HEK293 (cell line): Measurements from ENCODE around the gene APOLD1.

ENCODE experiments used
- FEZF1 ChIP-seq: fragments of 450-650 bp; formaldehyde crosslinking; IDR thresholded peaks from 2 replicates; pipeline ENCODE4 v1.5.1; 2016; ENCODE audit warnings: missing biosample characterization, missing genetic modification characterization
- GFI1B ChIP-seq: fragments of 450-650 bp; formaldehyde crosslinking; IDR thresholded peaks from 2 replicates; pipeline ENCODE4 v1.5.1; 2016; ENCODE audit warnings: missing biosample characterization, missing genetic modification characterization
- MEIS1 ChIP-seq: sonication (generic); formaldehyde crosslinking; IDR thresholded peaks from 2 replicates; pipeline ENCODE4 v1.8.1; 2022; ENCODE audit warnings: missing genetic modification reagents, mild to moderate bottlenecking, borderline replicate concordance
- MYNN ChIP-seq: fragments of 450-650 bp; formaldehyde crosslinking; IDR thresholded peaks from 2 replicates; pipeline ENCODE4 v1.5.1; 2016; ENCODE audit warnings: missing biosample characterization, missing genetic modification characterization, borderline replicate concordance
- MZF1 ChIP-seq: fragments of 450-650 bp; formaldehyde crosslinking; IDR thresholded peaks from 2 replicates; pipeline ENCODE4 v1.5.1; 2017; ENCODE audit warnings: missing biosample characterization, missing genetic modification characterization, borderline replicate concordance
- PRDM4 ChIP-seq: fragments of 450-650 bp; formaldehyde crosslinking; IDR thresholded peaks from 2 replicates; pipeline ENCODE4 v1.5.1; 2017; ENCODE audit warnings: missing biosample characterization, missing genetic modification characterization
- RBAK ChIP-seq: fragments of 450-650 bp; formaldehyde crosslinking; IDR thresholded peaks from 2 replicates; pipeline ENCODE4 v1.5.1; 2016; ENCODE audit warnings: missing biosample characterization, missing genetic modification characterization
- REPIN1 ChIP-seq: fragments of 450-650 bp; formaldehyde crosslinking; IDR thresholded peaks from 2 replicates; pipeline ENCODE4 v1.5.1; 2017; ENCODE audit warnings: missing biosample characterization, missing genetic modification characterization, low read depth
- SETDB1 ChIP-seq: IDR thresholded peaks from one replicate; pipeline ENCODE4 v1.6.1; 2017; ENCODE audit warnings: mild to moderate bottlenecking, low read length, moderate library complexity, mixed read lengths; ENCODE audit not compliant: insufficient read length
- YY2 ChIP-seq: fragments of 450-650 bp; formaldehyde crosslinking; IDR thresholded peaks from 2 replicates; pipeline ENCODE4 v1.5.1; 2016; ENCODE audit warnings: missing biosample characterization, missing genetic modification characterization
- ZBTB8A ChIP-seq: fragments of 450-650 bp; formaldehyde crosslinking; IDR thresholded peaks from 2 replicates; pipeline ENCODE4 v1.5.1; 2016; ENCODE audit warnings: missing biosample characterization, missing genetic modification characterization
- ZFHX2 ChIP-seq: fragments of 450-650 bp; formaldehyde crosslinking; conservative IDR thresholded peaks from 2 replicates; pipeline ENCODE4 v1.5.1; 2016; ENCODE audit warnings: missing biosample characterization, missing genetic modification characterization
- ZFP3 ChIP-seq: fragments of 450-650 bp; formaldehyde crosslinking; IDR thresholded peaks from 2 replicates; pipeline ENCODE4 v1.5.1; 2016; ENCODE audit warnings: low read depth, missing biosample characterization, missing genetic modification characterization
- ZFP41 ChIP-seq: fragments of 450-650 bp; formaldehyde crosslinking; IDR thresholded peaks from 2 replicates; pipeline ENCODE4 v1.5.1; 2016; ENCODE audit warnings: missing biosample characterization, missing genetic modification characterization, borderline replicate concordance
- ZFP69B ChIP-seq: fragments of 450-650 bp; formaldehyde crosslinking; IDR thresholded peaks from 2 replicates; pipeline ENCODE4 v1.5.1; 2016; ENCODE audit warnings: missing biosample characterization, missing genetic modification characterization
- ZIC2 ChIP-seq: fragments of 450-650 bp; formaldehyde crosslinking; IDR thresholded peaks from 2 replicates; pipeline ENCODE4 v1.5.1; 2016; ENCODE audit warnings: missing biosample characterization, missing genetic modification characterization
- ZNF16 ChIP-seq: fragments of 450-650 bp; formaldehyde crosslinking; IDR thresholded peaks from 2 replicates; pipeline ENCODE4 v1.5.1; 2016; ENCODE audit warnings: low read depth, missing biosample characterization, missing genetic modification characterization
- ZNF221 ChIP-seq: fragments of 450-650 bp; formaldehyde crosslinking; IDR thresholded peaks from 2 replicates; pipeline ENCODE4 v1.5.1; 2017; ENCODE audit warnings: missing biosample characterization, missing genetic modification characterization, borderline replicate concordance
- ZNF23 ChIP-seq: fragments of 450-650 bp; formaldehyde crosslinking; IDR thresholded peaks from 2 replicates; pipeline ENCODE4 v1.5.1; 2016; ENCODE audit warnings: missing biosample characterization, missing genetic modification characterization, borderline replicate concordance
- ZNF239 ChIP-seq: fragments of 450-650 bp; formaldehyde crosslinking; IDR thresholded peaks from 2 replicates; pipeline ENCODE4 v1.5.1; 2016; ENCODE audit warnings: missing biosample characterization, missing genetic modification characterization
- ZNF280D ChIP-seq: fragments of 450-650 bp; formaldehyde crosslinking; IDR thresholded peaks from 2 replicates; pipeline ENCODE4 v1.5.1; 2016; ENCODE audit warnings: missing biosample characterization, missing genetic modification characterization
- ZNF391 ChIP-seq: fragments of 450-650 bp; formaldehyde crosslinking; IDR thresholded peaks from 2 replicates; pipeline ENCODE4 v1.5.1; 2016; ENCODE audit warnings: low read depth, missing biosample characterization, missing genetic modification characterization, borderline replicate concordance
- ZNF416 ChIP-seq: fragments of 450-650 bp; formaldehyde crosslinking; IDR thresholded peaks from 2 replicates; pipeline ENCODE4 v1.5.1; 2016; ENCODE audit warnings: missing biosample characterization, missing genetic modification characterization
- ZNF48 ChIP-seq: fragments of 450-650 bp; formaldehyde crosslinking; IDR thresholded peaks from 2 replicates; pipeline ENCODE4 v1.5.1; 2016; ENCODE audit warnings: missing biosample characterization, missing genetic modification characterization
- ZNF558 ChIP-seq: fragments of 450-650 bp; formaldehyde crosslinking; IDR thresholded peaks from 2 replicates; pipeline ENCODE4 v1.5.1; 2016; ENCODE audit warnings: missing biosample characterization, missing genetic modification characterization
- ZNF571 ChIP-seq: fragments of 450-650 bp; formaldehyde crosslinking; IDR thresholded peaks from 2 replicates; pipeline ENCODE4 v1.5.0; 2017; ENCODE audit warnings: missing biosample characterization, missing genetic modification characterization
- ZNF639 ChIP-seq: fragments of 450-650 bp; formaldehyde crosslinking; IDR thresholded peaks from 2 replicates; pipeline ENCODE4 v1.5.1; 2016; ENCODE audit warnings: missing biosample characterization, missing genetic modification characterization
- ZNF645 ChIP-seq: fragments of 450-650 bp; formaldehyde crosslinking; IDR thresholded peaks from 2 replicates; pipeline ENCODE4; 2016; ENCODE audit warnings: missing biosample characterization, missing genetic modification characterization
- ZNF704 ChIP-seq: fragments of 450-650 bp; formaldehyde crosslinking; IDR thresholded peaks from 2 replicates; pipeline ENCODE4 v1.5.1; 2016; ENCODE audit warnings: missing biosample characterization, missing genetic modification characterization
- ZSCAN16 ChIP-seq: fragments of 450-650 bp; formaldehyde crosslinking; IDR thresholded peaks from 2 replicates; pipeline ENCODE4 v1.5.1; 2016; ENCODE audit warnings: missing biosample characterization, missing genetic modification characterization
- ZSCAN4 ChIP-seq: fragments of 450-650 bp; formaldehyde crosslinking; IDR thresholded peaks from 2 replicates; pipeline ENCODE4 v1.5.1; 2017; ENCODE audit warnings: missing biosample characterization, missing genetic modification characterization

APOLD1 gene

GRCh38 chr12:12819752-12820311 lies 34.4 kb downstream of the APOLD1 start (continued):
- TF ChIP-seq ZSCAN4 (no peak), ZSCAN16 (tag by site-specific recombination) (no peak), ZNF48 (no peak), ZNF391 (tag by site-specific recombination) (no peak; the same call in 1 of the 2 replicates), ZIC2 (peak; percentile 97), REPIN1 (tag by site-specific recombination) (no peak), ZNF280D (tag by site-specific recombination) (no peak), SETDB1 (no peak), ZNF558 (tag by site-specific recombination) (no peak), ZNF239 (no peak), RBAK (tag by site-specific recombination) (no peak), ZFHX2 (tag by site-specific recombination) (no peak), ZNF16 (tag by site-specific recombination) (no peak), ZFP3 (no peak), ZNF416 (no peak), MEIS1 (CRISPR knock-in tag) (no peak), PRDM4 (tag by site-specific recombination) (peak; percentile 63), ZNF23 (no peak), ZNF704 (tag by site-specific recombination) (no peak), GFI1B (tag by site-specific recombination) (peak; percentile 93), ZFP69B (tag by site-specific recombination) (no peak), ZBTB8A (no peak), MZF1 (tag by site-specific recombination) (no peak), ZNF645 (no peak), ZFP41 (tag by site-specific recombination) (no peak), ZNF221 (tag by site-specific recombination) (no peak), MYNN (tag by site-specific recombination) (no peak), YY2 (no peak), ZNF639 (tag by site-specific recombination) (peak; percentile 60; the same call in 1 of the 2 replicates), FEZF1 (tag by site-specific recombination) (peak; percentile 53; the same call in 1 of the 2 replicates), ZNF571 (tag by site-specific recombination) (no peak)
